ENCODE data around the gene TP73.
A peak's percentile ranks its signal among the peaks of the same experiment; 100 is the strongest.

TP73 gene

DNA sequence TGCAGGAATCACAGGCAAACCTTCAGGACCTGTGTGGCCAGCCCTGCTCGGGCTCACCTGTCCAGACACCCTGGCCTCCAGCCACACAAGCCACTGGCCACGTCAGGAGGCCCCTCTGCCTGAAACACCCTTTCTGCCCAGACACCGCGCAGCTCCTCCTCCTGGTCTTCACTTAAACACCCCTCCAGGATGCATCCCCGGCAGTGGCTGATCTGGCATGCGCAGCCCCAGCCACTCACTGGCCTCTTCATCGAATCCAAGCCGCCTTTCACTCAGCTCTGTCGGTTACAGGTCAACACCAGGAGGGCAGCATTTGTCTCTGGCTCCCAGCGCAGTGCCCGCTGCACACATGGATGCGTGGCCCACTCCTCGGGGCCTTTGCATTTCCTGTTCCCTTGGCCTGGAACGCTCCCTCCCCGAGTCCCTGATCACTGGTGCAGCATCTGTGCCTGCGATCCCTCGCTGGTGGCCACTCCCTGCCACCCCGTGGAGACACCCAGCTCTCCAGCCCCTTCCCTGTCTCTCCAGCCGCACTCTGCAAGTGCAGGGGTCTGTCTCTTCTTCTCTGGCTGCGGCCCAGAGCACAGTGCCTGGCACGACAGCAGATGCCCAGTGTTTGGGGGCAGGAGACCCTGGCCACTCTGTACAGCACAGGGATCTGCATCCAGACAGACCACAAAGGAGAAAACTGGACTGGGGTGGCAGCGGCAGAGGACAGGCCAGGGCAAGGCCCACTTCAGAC is 18.1 kb upstream of the TP73 start:
- no peak for DNase-seq (ENCODE audit: low read depth in 2 of 2)

DNA sequence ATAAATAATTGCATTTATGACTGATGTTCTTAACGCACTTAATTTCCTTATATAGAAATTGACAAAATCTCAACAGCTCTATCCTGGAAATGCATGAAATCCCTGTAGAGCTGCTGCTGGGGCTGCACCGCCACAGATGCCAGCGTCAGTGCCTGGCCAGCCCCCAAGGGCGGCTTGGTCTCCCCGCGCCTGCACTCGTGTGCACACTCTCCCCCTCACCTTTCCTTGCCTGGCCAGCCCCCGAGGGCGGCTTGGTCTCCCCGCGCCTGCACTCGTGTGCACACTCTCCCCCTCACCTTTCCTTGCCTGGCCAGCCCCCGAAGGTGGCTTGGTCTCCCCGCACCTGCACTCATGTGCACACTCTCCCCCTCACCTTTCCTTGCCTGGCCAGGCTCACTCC is 16.2 kb upstream of the TP73 start:
- no peak for DNase-seq (ENCODE audit: low read depth in 2 of 2)

DNA sequence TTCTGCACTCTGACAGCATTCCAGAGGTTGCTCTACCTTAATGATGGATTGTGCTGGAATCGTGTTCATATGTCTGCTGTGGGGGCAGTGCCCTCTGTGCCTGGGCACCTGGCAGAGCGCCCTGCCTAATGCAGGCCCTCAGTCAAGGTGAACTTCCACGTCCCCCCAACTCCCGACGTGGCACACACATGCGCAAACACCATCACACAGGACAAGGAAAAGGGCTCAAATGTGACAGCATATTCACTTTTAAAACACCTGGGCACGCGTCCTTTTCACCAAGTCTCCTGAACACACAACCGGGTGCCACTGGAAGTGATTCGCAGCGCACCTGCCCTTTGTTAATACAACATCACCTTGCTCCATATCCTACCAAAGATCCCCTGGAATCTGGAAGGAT is 15.8 kb upstream of the TP73 start:
- DNase-seq (ENCODE audit: low read depth in 2 of 2) = no peak

DNA sequence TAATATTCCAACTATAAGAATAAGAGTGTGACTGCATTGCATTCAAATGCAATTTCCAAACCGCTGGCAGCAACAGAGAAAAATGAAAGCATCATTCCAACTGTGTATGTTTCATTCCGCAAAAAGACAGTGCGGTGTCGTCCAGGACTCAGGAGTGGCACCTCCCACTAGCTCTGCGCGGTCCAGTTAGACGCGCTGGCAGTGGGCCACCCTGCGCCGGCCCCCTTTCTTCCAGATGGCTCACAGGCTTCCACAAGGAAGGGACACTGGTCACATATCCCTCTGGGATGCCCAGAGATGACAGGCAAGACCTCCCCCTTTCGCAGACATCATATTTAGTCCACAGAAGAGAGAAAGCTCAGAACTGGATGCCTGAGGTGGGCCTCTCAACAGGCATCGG is 14.3 kb upstream of the TP73 start:
- DNase-seq (ENCODE audit: low read depth in 2 of 2) = no peak

DNA sequence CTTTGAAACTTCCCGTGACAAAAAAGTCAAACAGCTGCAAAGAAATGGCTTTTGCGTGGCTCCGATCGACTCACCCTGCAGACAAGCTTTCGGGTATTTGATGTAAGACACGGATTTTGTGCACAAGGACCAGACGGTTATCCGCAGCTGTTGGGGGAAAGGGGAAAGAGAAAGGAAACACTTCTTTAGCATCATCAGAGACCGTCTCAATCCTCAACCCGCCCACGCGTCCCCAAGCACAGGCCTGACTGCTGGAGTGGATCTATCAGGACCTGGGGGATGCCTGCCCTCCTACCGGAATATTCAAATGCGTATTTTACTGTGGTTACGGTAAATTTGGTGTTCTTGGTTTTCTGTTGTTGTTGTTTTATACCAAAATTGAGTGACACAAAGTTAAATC is 13.6 kb upstream of the TP73 start:
- DNase-seq (ENCODE audit: low read depth in 2 of 2) = no peak

DNA sequence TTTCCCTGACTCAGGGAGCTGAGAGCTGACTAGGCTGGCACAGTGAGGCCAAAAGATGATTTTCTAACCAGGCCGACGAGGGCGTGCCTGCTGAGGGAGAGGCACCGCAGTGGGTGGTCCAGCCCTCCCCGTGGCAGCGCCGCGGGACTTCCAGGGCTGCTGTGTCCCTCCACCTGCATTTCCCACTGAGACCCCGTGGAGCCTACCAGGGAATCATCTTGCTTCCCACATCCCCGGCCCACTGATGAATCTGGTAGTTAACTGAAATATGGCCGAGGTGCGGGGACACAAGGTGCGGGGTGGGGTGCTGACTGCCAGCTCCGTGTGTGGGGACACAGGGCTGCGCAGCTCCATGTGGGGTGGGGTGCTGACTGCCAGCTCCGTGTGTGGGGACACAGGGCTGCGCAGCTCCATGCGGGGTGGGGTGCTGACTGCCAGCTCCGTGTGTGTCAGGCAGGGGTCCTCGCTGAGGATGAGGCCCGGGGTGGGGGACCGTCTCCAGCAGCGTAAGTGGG is 12.9 kb upstream of the TP73 start:
- DNase-seq (ENCODE audit: low read depth in 2 of 2) = no peak

DNA sequence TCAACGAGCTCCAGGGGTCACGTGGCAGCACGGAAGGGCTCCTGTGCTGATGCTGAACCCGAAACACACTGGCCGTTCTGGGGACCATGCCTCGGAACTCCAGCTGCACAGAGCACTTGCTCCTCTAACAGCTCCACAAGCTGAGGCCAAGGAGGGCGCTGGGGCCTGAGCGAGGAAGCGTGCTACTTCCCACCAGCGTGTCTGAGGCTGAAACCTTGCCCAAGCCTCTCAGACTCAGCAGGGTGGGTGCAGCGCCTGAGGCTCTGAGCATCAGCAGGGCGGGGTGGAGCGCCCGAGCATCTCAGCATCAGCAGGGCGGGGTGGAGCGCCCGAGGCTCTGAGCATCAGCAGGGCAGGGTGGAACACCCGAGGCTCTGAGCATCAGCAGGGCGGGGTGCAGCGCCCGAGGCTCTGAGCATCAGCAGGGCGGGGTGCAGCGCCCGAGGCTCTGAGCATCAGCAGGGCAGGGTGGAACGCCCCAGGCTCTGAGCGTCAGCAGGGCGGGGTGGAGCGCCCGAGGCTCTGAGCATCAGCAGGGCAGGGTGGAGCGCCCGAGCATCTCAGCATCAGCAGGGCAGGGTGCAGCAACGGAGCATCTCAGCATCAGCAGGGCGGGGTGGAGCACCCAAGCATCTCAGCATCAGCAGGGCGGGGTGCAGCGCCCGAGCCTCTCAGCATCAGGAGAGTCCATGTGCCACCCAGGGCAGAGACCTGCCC is 12.0 kb upstream of the TP73 start:
- no peak for DNase-seq (ENCODE audit: low read depth in 2 of 2)

DNA sequence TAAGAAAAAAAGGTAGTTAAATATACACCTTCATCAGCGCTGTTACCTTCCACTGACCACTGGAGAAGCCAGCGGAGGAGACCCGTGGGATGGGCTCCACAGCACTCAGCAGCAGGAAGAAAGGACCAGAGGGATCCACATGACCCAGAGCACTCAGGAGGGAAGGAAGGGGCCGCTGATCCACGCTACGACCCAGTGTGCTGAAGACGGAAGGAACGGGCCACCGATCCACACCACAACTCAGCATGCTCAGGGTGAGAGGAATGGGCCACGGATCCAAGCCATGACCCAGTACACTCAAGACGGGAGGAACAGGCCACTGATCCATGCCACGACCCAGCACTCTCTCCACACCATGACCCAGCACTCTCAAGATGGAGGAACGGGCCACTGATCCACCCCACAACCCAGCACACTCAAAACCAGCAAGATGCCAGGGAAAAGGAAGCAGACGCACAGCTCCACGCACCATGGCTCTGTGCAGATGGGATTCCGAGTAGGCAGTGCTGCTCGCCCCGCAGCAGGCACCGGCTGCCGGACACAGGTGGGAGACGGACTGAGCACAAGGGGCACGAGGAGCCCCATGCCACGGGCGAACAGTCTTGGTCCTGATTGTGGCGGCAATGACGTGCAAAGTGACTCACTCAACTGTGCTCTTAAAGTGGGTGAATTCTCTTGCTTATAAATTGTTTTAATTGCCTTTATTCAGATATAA is 11.1 kb upstream of the TP73 start:
- no peak for DNase-seq (ENCODE audit: low read depth in 2 of 2)

DNA sequence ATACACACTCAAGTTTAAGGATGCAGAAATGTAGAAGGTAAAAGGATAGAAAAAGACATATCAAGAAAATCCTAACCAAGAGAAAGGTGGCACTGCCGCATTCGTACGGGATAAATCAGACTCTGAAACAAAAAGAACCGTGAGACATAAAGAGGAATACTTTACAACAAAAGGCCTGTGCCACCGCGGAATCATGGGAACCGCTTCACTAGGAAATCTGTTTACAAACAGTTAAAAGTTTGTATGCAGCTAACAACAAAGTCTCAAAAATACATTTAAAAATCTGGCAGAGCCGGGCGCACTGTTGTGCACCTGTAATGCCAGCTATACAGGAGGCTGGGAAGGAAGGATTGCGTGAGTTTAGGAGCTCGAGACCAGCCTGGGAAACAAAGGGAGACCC is 10.5 kb upstream of the TP73 start:
- no peak for DNase-seq (ENCODE audit: low read depth in 2 of 2)

DNA sequence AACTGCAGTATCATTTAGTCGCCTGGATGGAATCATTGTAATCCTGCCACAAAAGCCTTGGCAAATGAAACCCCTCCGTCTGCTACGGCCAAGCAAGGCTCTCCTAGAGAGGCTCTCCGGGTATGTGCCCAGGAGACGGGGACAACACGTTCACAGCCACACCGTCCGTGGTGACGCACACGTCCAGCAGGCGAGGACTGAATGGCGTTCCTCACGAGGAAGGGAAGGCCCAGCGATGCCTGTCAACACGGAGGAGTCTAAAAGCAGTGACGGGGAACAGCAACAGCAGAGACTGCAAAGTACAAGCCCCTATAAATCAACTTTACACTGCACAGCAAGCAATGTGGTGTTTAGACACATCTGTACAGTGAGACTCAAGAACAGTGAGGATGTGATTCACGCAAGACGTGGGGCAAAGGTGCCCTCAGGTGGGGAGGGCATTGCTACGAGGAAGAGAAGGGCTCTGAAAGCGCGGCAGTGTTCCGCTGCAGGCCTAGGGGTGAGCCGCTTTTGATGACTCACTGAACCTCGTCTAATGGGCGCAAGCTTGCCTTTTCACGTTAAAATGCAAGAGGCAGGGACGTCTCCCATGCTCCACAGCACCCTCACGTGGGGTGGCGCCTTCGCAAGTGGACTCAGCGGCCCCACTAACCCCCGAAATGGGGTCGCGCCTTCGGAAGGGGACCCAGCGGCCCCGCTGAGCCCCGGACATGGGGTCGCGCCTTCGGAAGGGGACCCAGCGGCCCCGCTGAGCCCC is 9.2 kb upstream of the TP73 start:
- no peak for DNase-seq (ENCODE audit: low read depth in 2 of 2)

DNA sequence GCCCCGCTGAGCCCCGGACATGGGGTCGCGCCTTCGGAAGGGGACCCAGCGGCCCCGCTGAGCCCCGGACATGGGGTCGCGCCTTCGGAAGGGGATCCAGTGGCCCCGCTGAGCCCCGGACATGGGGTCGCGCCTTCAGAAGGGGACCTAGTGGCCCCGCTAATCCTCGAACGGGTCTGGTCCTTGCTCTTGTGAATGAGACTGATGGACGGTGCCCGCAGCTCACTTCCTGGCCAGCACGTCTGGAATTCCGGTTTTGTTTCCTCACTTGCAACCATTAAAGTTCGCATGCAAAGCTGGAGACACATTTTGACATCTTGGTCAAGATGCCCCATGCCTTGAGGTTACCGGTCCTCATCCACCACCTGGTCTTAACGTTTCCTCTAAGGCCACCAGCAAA is 8.0 kb upstream of the TP73 start:
- DNase-seq (ENCODE audit: low read depth in 2 of 2) = no peak

DNA sequence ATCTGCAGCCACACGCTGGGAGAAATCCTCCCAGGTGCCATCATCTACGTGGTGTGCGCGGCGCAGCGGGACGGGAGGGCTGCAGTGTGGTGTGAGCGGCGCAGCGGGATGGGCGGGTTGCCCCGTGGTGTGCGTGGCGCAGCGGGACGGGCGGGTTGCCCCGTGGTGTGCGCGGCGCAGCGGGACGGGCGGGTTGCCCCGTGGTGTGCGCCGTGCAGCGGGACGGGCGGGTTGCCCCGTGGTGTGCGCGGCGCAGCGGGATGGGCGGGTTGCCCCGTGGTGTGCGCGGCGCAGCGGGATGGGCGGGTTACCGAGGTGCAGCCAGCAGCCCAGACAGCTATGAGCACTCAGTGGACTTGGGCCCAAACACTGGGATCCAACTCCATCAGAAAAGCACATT is 7.1 kb upstream of the TP73 start:
- DNase-seq (ENCODE audit: low read depth in 2 of 2) = no peak

DNA sequence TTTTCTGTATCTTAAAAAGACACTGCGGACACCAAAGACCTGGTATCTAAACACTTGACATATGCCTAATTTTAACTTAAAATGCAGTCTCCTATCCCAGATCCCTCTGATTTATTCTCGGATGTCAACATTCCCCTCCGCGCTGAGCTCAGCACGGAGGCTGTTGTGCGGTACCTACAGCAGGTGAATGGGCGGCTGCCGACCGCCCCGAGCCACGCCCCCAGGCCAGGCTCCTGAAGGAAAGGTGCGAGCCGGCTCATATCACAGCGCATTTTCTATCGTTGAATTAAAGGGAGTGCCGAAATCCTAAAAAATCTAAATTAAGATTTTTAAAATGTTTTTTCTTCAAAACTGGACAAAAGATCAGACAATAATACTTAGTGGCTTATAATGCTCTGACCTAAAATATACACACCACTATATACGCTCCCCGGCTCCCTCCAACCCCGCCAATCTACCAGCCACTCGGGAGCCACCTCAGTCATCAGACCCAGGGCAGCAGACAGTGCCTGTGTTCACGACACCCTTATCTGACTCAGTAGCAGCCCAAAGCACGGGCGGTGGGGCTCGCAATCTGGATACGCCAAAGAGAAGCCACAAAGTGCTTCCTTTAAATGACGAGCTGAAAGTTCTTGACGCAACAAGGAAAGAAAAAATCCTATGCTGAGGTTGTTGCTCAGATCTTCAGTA is 6.5 kb upstream of the TP73 start:
- DNase-seq (ENCODE audit: low read depth in 2 of 2) = no peak

DNA sequence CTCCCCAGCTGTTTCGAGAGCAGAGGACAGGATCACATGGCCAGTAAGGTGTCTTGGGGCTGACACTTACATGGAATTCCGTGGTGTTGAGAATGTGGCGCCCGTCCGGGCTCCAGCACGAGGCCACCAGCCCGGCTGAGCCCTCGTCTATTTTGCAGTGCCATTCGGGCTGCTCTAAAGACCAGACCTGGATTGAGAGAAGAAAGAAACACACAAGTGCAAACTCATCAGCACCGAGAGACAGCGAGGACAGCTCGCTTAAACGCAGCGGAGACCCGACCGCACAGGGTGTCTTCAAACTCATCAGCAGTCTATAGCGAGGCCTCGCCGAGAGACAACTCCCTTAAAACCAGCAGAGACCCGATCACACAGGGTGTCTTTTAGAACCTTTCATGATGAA is 5.7 kb upstream of the TP73 start:
- no peak for DNase-seq (ENCODE audit: low read depth in 2 of 2)

DNA sequence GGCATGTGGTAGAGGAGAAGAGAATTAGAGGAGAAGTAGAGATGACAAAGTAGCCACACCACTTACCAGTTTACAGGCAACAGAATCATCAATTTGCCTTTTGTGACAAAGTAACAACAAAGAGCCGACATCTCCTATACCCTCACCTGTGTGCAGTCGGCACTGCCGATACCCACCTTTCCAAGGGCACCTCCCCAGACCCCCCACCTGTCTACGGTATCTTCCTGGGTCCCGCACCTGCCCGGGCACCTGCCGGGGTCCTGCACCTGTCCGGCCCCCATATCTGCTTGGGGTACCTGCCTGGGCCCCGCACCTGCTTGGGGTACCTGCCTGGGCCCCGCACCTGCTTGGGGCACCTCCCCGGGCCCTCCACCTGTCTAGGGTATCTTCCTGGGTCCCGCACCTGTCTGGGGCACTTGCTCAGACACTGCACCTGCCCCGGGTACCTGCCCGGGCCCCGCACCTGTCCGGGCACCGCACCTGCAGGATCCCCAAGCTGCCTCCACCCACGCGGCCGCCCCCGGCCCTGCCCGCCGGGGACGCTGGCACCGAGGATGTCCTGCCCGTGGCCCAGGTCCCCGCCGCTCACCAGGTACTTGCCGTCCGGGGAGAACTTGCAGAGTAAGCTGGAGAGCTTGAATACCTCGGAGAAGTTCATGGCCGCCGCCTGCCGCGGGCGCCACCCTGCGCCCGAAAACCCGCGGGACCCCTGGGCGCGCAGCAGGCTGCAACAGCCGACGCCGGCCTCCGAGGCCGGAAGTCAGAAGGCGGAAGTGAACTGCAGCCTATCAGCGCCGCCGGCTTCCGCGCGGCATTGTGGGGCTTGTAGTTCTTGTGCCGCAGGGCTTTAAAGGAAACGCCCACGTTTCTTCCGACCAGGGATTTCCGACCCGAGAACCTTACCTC is 2.7 kb upstream of the TP73 start, which contains the start of gene WRAP73:
Gene WRAP73, minus strand, starts transcription at position 762 of the 906 bp plus-strand sequence. Its CDS starts 104 bp downstream, at position 658.
- peak; percentile 72 to 84 for DNase-seq (ENCODE audit: low read depth in 2 of 2)

DNA sequence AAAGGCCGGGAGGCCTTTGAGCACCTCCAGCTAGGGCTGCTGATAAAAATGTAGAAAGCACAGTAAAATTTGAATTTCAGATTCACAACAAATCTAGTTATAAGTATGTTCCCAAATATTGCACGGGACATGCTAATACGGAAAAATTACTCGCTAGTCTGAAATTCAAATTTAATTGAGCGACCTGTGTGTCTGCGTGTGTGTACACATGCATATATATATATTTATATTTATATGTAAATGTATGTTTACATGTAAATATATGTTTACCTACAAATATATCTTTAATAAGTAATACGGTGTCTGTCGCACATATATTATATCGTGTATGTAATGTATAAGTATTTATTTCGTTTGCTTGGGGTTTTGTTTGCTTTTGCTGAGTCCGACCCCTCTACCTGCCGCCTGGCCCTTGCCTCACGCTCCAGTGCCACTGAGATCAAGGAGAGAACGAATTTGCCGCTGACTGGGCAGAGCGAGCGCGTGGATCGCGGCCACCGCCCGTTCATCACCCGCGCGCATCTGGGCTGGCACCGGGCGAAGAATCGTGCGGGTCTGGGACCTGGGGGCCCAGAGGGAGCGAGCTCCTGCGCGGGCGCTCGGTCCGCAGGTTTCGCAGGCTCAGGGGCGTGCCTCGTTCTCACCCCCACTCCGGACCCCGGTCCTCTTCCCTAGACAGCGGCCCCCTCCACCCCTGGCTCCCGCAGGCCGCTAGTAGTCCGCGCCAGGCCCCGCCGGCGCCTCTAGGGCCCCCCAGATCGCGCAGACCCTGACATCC is 1.9 kb upstream of the TP73 start:
- no peak for DNase-seq (ENCODE audit: low read depth in 2 of 2)

DNA sequence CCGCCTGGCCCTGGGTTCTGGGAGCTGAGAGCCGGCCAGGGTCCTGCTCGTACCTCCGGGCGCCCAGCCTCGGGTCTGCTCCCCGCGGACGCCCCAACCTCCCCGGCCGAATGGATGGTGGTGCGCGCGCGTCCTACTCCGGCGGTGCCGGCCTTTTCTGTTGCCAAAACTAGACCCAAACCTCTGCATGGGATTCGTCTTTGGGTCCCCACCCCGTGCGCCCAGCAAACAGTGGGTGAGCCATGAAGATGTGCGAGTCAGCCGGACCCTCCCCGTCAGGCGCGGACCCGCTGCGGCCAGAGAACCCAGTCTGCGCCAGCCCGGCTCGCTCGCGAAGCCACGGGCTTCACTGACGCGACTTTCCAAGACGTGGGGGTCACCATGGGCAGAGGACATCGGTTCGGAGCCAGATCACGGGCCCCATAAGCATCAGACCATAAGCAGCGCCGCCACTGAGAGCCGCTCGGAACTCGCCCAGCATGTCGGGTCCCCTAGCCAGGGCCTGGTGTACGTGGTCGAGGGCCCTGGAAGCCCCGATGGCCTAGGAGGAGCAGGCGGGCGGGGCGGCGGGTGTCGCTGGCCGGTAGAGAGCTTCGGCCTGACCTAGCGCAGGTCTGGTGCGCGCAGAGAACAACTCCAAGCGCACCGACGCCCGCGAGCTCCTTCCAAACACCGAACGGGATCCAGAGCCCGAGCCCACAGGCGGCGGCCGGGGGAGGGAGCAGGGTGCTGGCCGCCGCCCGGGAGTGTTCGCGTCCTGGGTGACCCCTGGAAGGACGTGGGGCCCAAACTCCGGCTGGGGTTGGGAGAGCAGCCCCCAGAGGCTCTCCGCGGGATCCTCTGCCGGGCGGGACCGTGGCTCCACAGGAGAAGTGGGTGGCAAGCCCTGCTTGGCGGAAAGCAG is 1.0 kb upstream of the TP73 start:
- DNase-seq (ENCODE audit: low read depth in 2 of 2) = no peak

DNA sequence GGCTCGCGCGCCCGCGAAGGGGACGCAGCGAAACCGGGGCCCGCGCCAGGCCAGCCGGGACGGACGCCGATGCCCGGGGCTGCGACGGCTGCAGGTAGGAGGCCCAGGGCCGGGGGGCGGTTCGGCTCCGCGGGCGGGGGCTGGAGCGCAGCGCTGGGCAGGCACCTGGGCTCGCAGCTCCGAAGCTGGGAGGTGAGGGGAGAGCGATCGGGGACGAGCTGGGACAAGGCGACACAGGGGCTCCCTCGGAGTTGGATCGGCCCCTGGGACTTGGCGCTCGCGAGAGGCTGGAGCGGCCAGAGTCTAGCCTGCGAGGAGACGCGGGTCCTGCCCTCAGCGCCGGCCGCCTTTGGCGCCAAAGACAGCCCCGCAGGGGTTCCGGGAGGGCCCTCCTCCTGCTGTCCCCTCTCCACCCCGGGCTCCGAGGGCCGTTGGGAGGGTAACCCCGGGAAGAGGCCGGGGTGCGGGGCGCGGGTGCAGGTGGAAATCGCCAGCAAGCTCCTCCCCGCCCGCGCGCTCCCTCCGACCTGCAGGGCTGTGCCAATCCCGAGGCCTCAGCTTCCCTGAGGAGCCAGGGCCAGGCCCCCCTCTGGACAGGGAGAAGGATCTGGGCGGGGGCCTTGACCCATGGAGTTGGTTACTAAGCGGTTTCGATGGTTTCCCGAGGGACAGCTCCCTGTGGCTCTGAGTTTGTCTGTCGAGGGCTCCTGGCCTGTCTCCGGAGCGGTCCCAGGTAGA is 401 bp downstream of the TP73 start:
- DNase-seq (ENCODE audit: low read depth in 2 of 2) = no peak
